IMR-90 (cell line): ENCODE data around the gene IL18R1. TPM values are rescaled to one million over a fixed set of nuclear protein-coding genes. Genes with fewer than 3 reads are reported as not detected.

Experiments used
- ATAC-seq: fragments of 200-7000 bp; cut with Tn5 transposase; 2 replicates; pipeline ENCODE4 v1.9.1; 2020; ENCODE audit warnings: low read depth, mild to moderate bottlenecking, moderate library complexity
- BruUV-seq: library from RNA; stranded (reverse); fragments of 400-500 nt; replicated peaks from 2 replicates; lab custom pipeline; 2021; lab: Mats Ljungman, UMichigan
- CTCF ChIA-PET: fragments of 300-600 bp; formaldehyde crosslinking; extraction: SDS; loops from one replicate; lab custom pipeline; 2021; ENCODE audit warnings: antibody characterized with exemption; lab: Yijun Ruan, JAX
- POLR2A ChIA-PET: fragments of 300-600 bp; sonication (Branson Sonifier 250); formaldehyde crosslinking; loops from one replicate; lab custom pipeline; 2022; ENCODE audit warnings: antibody characterized with exemption; ENCODE audit not compliant: unreplicated experiment; lab: Charles Lee
- DNase-seq: peaks from one replicate; pipeline ENCODE4 v3.0.0; 2013
- H2AFZ ChIP-seq: replicated peaks from 2 replicates; pipeline ENCODE3; 2013; ENCODE audit warnings: low read length, mild to moderate bottlenecking; ENCODE audit not compliant: poor library complexity
- H2AK5ac ChIP-seq: 2 replicates; pipeline ENCODE4 v1.6.1; 2013; ENCODE audit warnings: low read depth, low read length, inconsistent platforms
- H2AK9ac ChIP-seq: replicated peaks from 2 replicates; pipeline ENCODE3; 2013; ENCODE audit warnings: mild to moderate bottlenecking, low read depth, low read length, moderate library complexity; ENCODE audit not compliant: poor library complexity
- H2BK120ac ChIP-seq: 2 replicates; pipeline ENCODE4 v1.6.1; 2013; ENCODE audit warnings: low read depth, low read length, inconsistent platforms
- H2BK15ac ChIP-seq: 3 replicates; pipeline ENCODE4 v1.6.1; 2013; ENCODE audit warnings: low read depth, low read length, inconsistent platforms
- H2BK20ac ChIP-seq: 2 replicates; pipeline ENCODE4 v1.6.1; 2013; ENCODE audit warnings: low read depth, mild to moderate bottlenecking, inconsistent platforms, low read length, moderate library complexity
- H2BK5ac ChIP-seq: 2 replicates; pipeline ENCODE4 v1.6.1; 2013; ENCODE audit warnings: mild to moderate bottlenecking, low read depth, low read length, inconsistent platforms; ENCODE audit not compliant: poor library complexity, severe bottlenecking
- H3K14ac ChIP-seq: replicated peaks from 2 replicates; pipeline ENCODE4 v1.6.1; 2013; ENCODE audit warnings: low read depth, low read length, inconsistent platforms
- H3K18ac ChIP-seq: 2 replicates; pipeline ENCODE4 v1.6.1; 2013; ENCODE audit warnings: low read depth, low read length, control low read depth
- H3K23ac ChIP-seq: 2 replicates; pipeline ENCODE4 v1.6.1; 2013; ENCODE audit warnings: low read depth, low read length, inconsistent platforms
- H3K27ac ChIP-seq: 2 replicates; pipeline ENCODE4 v1.5.1; 2013; ENCODE audit warnings: mild to moderate bottlenecking, control low read depth, low read length; ENCODE audit not compliant: insufficient read depth
- H3K27me3 ChIP-seq: 2 replicates; pipeline ENCODE4 v1.6.1; 2013; ENCODE audit warnings: low read length; ENCODE audit not compliant: control insufficient read depth, insufficient read depth
- H3K36me3 ChIP-seq: 2 replicates; pipeline ENCODE4 v1.6.1; 2013; ENCODE audit warnings: low read length, mixed read lengths; ENCODE audit not compliant: control insufficient read depth, insufficient read depth
- H3K4ac ChIP-seq: 2 replicates; pipeline ENCODE4 v1.6.1; 2013; ENCODE audit warnings: low read depth, low read length, inconsistent platforms
- H3K4me1 ChIP-seq: 2 replicates; pipeline ENCODE4 v1.6.1; 2013; ENCODE audit warnings: low read length, mixed read lengths; ENCODE audit not compliant: control insufficient read depth, insufficient read depth
- H3K4me2 ChIP-seq: 2 replicates; pipeline ENCODE4 v1.6.1; 2013; ENCODE audit warnings: low read depth, mild to moderate bottlenecking, control low read depth, low read length, moderate library complexity
- H3K4me3 ChIP-seq: 2 replicates; pipeline ENCODE4 v1.5.1; 2013; ENCODE audit warnings: low read depth, mild to moderate bottlenecking, control low read depth, low read length, moderate library complexity; ENCODE audit not compliant: insufficient read depth
- H3K56ac ChIP-seq: 2 replicates; pipeline ENCODE4 v1.6.1; 2013; ENCODE audit warnings: low read length, inconsistent platforms; ENCODE audit not compliant: insufficient read depth; ENCODE audit errors: extremely low read depth
- H3K79me1 ChIP-seq, 2 experiments: 2 replicates each; pipeline ENCODE4 v1.6.1; 2013; ENCODE audit warnings: low read length in 2 of 2, inconsistent platforms in 1 of 2, low read depth in 1 of 2
- H3K9ac ChIP-seq: 2 replicates; pipeline ENCODE4 v1.6.1; 2013; ENCODE audit warnings: low read depth, low read length, control low read depth
- H3K9me1 ChIP-seq: 2 replicates; pipeline ENCODE4 v1.6.1; 2013; ENCODE audit warnings: low read length, inconsistent platforms; ENCODE audit not compliant: insufficient read depth
- H3K9me3 ChIP-seq: 2 replicates; pipeline ENCODE4 v1.6.1; 2013; ENCODE audit warnings: low read length; ENCODE audit not compliant: control insufficient read depth, insufficient read depth
- H4K20me1 ChIP-seq: 2 replicates; pipeline ENCODE4 v1.6.1; 2013; ENCODE audit warnings: low read length, inconsistent platforms; ENCODE audit not compliant: insufficient read depth
- H4K5ac ChIP-seq: 2 replicates; pipeline ENCODE4 v1.6.1; 2013; ENCODE audit warnings: mild to moderate bottlenecking, low read depth, low read length, control low read depth
- H4K8ac ChIP-seq, 2 experiments: 2 replicates each; pipeline ENCODE4 v1.6.1; 2013; ENCODE audit warnings: low read depth in 2 of 2, low read length in 2 of 2, control low read depth in 1 of 2, inconsistent platforms in 1 of 2
- H4K91ac ChIP-seq: 2 replicates; pipeline ENCODE4 v1.6.1; 2013; ENCODE audit warnings: low read depth, low read length, inconsistent platforms; ENCODE audit not compliant: insufficient read depth
- MAZ ChIP-seq: IDR thresholded peaks from 2 replicates; pipeline ENCODE4 v1.6.1; 2012; ENCODE audit warnings: low read depth, mild to moderate bottlenecking, low read length, improper control_type of control experiment, moderate library complexity, borderline replicate concordance
- NFE2L2 ChIP-seq: fragments of 150-350 bp; IDR thresholded peaks from 2 replicates; pipeline ENCODE4 v1.6.1; 2016; ENCODE audit warnings: low read depth, mild to moderate bottlenecking, low read length
- RAD21 ChIP-seq: IDR thresholded peaks from 2 replicates; pipeline ENCODE4 v1.6.1; 2012; ENCODE audit warnings: low read length, improper control_type of control experiment
- WGBS, 2 experiments: methylation state at CpG; one replicate each; pipeline versions ENCODE4 v1.1.5 to v1.1.7; 2013; ENCODE audit warnings: missing lambda C conversion rate in 2 of 2; ENCODE audit not compliant: insufficient read length in 1 of 2; ENCODE audit errors: extremely low coverage in 2 of 2; 5-methylcytosine and 5-hydroxymethylcytosine counted together
- dilution Hi-C: fragments of 300-500 bp; cut with HindIII; formaldehyde crosslinking; loops from one replicate; pipeline ENCODE4 v1.14.3; 2018; ENCODE audit warnings: low sequenced_read_pairs; ENCODE audit not compliant: unreplicated experiment
- in situ Hi-C: fragments of 300-500 bp; cut with MboI; formaldehyde crosslinking; loops from 3 replicates; pipeline ENCODE4 v1.14.3; 2019; ENCODE audit warnings: low sequenced_read_pairs, inconsistent platforms, mixed read lengths
- intact Hi-C: fragments of 100-400 bp; cut with micrococcal nuclease; formaldehyde crosslinking; loops from 2 replicates; pipeline ENCODE4 v1.10.0; 2022
- polyA plus RNA-seq, 3 experiments: library from polyadenylated mRNA; depleted of rRNA; stranded (reverse); fragments of >200 nt; gene quantifications; 2 replicates each; pipeline ENCODE4 v1.2.3, GENCODE V29; 2012; ENCODE audit warnings: low replicate concordance in 1 of 3
- total RNA-seq: library from RNA; depleted of rRNA; stranded (reverse); fragments of >200 nt; gene quantifications from 2 replicates; pipeline ENCODE4 v1.2.3, GENCODE V29; 2012

IL18R1 gene
- total and polyA plus RNA-seq, 2 of the 4 experiments (the other 2 are of a cell fraction), result 0.18 to 0.24 TPM

GRCh38 chr2:102318437-102318836 lies 37.2 kb upstream of the IL18R1 start:
- H4K91ac ChIP-seq, result no peak overlapping the region
- H3K9ac ChIP-seq, result no peak overlapping the region
- no TSS peak for BruUV-seq
- H3K4me3 ChIP-seq, result no peak overlapping the region
- H3K9me1 ChIP-seq, result peaks cover 4% of the 10 kb centered on the region
- H3K79me1 ChIP-seq, result no peaks in the 10 kb centered on the region
- no peak overlapping the region for H3K23ac ChIP-seq
- H2BK5ac ChIP-seq, result no peak overlapping the region
- CTCF ChIA-PET, result no interaction called here
- in situ Hi-C loops (no loop called here), dilution Hi-C loops (no loop called here), intact Hi-C loops (no loop called here)
- H4K8ac ChIP-seq, result no peak overlapping the region
- no peak overlapping the region for H2AFZ ChIP-seq
- H3K36me3 ChIP-seq, result no peaks in the 10 kb centered on the region
- no peak overlapping the region for H3K56ac ChIP-seq
- 0 out of 2 replicates have a peak, but pooled peaks cover 5% of the 10 kb centered on the region for H3K27me3 ChIP-seq
- no peak overlapping the region for H3K4ac ChIP-seq
- H4K20me1 ChIP-seq, result no peaks in the 10 kb centered on the region
- no peak overlapping the region for H2BK20ac ChIP-seq
- H3K9me3 ChIP-seq, result no peaks in the 10 kb centered on the region
- H2BK15ac ChIP-seq, result no peak overlapping the region
- H2AK5ac ChIP-seq, result no peak overlapping the region
- no peak overlapping the region for H3K4me2 ChIP-seq
- no peak for ATAC-seq
- H3K18ac ChIP-seq, result no peak overlapping the region
- TF ChIP-seq RAD21 (no peak), MAZ (no peak), NFE2L2 (no peak)
- WGBS, 2 experiments, result 92% methylated on average over 1 of the region's 2 CpGs; no CpG with 5 or more reads in 1 of the 2 experiments
- H4K5ac ChIP-seq, result no peak overlapping the region
- no peak overlapping the region for H3K27ac ChIP-seq
- POLR2A ChIA-PET, result no interaction called here
- H3K14ac ChIP-seq, result no peak overlapping the region
- H3K4me1 ChIP-seq, result peaks cover 7% of the 10 kb centered on the region
- no peak overlapping the region for H2BK120ac ChIP-seq
- no peak for DNase-seq
- H2AK9ac ChIP-seq, result no peak overlapping the region
